Small intestine (tissue), 16 donors: ENCODE results near the gene OR4B1. TPM values are rescaled to one million over a fixed set of nuclear protein-coding genes. Genes with fewer than 3 reads are reported as not detected.
A peak's percentile ranks its signal among the peaks of the same experiment; 100 is the strongest.

Experiments used
- DNase-seq, 2 donors: peaks; one replicate each; pipeline versions ENCODE4 v3.0.0 to v3.0.0-alpha.2; 2013
- FAIRE-seq: peaks from 2 replicates; lab custom pipeline; 2012; peaks lifted over from hg19 to GRCh38; lab: Jason Lieb, UNC
- H3K27ac ChIP-seq, 3 donors: one replicate each; pipeline ENCODE4 v1.5.1; 2013; ENCODE audit warnings: low read length in 2 of 3, mild to moderate bottlenecking in 2 of 3, control low read depth in 1 of 3, inconsistent platforms in 1 of 3, low read depth in 1 of 3, moderate library complexity in 1 of 3
- H3K27me3 ChIP-seq, 3 donors: one replicate each; pipeline ENCODE4 v1.6.1; 2013; ENCODE audit warnings: low read length in 3 of 3, inconsistent platforms in 1 of 3; ENCODE audit not compliant: control insufficient read depth in 3 of 3, insufficient read depth in 3 of 3
- H3K36me3 ChIP-seq, 3 donors: one replicate each; pipeline ENCODE4 v1.6.1; 2013; ENCODE audit warnings: low read length in 3 of 3, inconsistent platforms in 1 of 3, low read depth in 1 of 3, mild to moderate bottlenecking in 1 of 3, moderate library complexity in 1 of 3; ENCODE audit not compliant: control insufficient read depth in 3 of 3, insufficient read depth in 2 of 3
- H3K4me1 ChIP-seq, 3 donors: one replicate each; pipeline ENCODE4 v1.6.1; 2013; ENCODE audit warnings: low read length in 2 of 3, inconsistent platforms in 1 of 3, low read depth in 1 of 3, mild to moderate bottlenecking in 1 of 3, moderate library complexity in 1 of 3; ENCODE audit not compliant: control insufficient read depth in 3 of 3, insufficient read depth in 2 of 3
- H3K4me3 ChIP-seq, 3 donors: one replicate each; pipeline ENCODE4 v1.5.1; 2013; ENCODE audit warnings: low read length in 3 of 3, control low read depth in 1 of 3, inconsistent platforms in 1 of 3, low read depth in 1 of 3, mild to moderate bottlenecking in 1 of 3, moderate library complexity in 1 of 3
- H3K9me3 ChIP-seq, 2 donors: one replicate each; pipeline ENCODE4 v1.6.1; 2013; ENCODE audit warnings: low read depth in 1 of 2, low read length in 1 of 2; ENCODE audit not compliant: control insufficient read depth in 2 of 2, insufficient read depth in 1 of 2
- WGBS, 3 donors: extraction: QIAGEN DNeasy Blood & Tissue Kit; methylation state at CpG; one replicate each; pipeline ENCODE4 v1.1.7; 2013; 5-methylcytosine and 5-hydroxymethylcytosine counted together
- long read RNA-seq, 10 donors: transcript quantifications; one replicate each; lab custom pipeline, GENCODE V29; 2026
- polyA plus RNA-seq, 4 donors: library from polyadenylated mRNA; stranded (reverse) in 3 of 4; unstranded in 1 of 4; fragments of 200-250 nt in 3 of 4; fragments of 120-200 nt in 1 of 4; gene quantifications; one replicate each; pipeline versions ENCODE4 v1.2.1 to v1.2.3, GENCODE V29; 2013
- donor health status: healthy with polysubstance abuse.
- donor health status: control.
- donor health status: control.
- donor health status: Bipolar disorder and iron deficiency.
- donor health status: healthy.

Gene OR4B1, protein sequence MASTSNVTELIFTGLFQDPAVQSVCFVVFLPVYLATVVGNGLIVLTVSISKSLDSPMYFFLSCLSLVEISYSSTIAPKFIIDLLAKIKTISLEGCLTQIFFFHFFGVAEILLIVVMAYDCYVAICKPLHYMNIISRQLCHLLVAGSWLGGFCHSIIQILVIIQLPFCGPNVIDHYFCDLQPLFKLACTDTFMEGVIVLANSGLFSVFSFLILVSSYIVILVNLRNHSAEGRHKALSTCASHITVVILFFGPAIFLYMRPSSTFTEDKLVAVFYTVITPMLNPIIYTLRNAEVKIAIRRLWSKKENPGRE
- not detected for polyA plus RNA-seq
- long read RNA-seq, donor 1, result 0 reads
- long read RNA-seq, donor 2, result 0 reads
- long read RNA-seq, donor 3, result 0 reads
- long read RNA-seq, donor 4, result 0 reads
- long read RNA-seq, donor 5, result 0 reads
- long read RNA-seq, donor 6, result 0 reads
- long read RNA-seq, donor 7, result 0 reads
- long read RNA-seq, donor 8, result 0 reads
- long read RNA-seq, donor 9, result 0 reads
- long read RNA-seq, donor 10, result 0 reads

DNA sequence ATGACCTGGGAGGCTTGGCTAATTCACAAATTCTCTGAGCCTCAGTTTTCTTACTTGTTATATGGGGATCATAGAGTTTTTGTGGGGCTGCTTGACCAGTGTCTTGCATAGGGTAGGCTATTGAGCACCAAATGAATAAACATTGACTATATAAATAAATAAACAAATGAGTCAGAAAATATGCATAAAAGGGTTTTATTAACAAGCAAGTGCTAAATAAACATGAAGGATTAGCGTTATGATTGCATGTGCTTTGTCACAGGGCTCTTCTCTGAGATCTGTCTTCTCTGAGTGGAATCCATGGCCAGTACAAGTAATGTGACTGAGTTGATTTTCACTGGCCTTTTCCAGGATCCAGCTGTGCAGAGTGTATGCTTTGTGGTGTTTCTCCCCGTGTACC is at the start of gene OR4B1:
Gene OR4B1, plus strand, starts transcription at position 301 of the 400 bp plus-strand sequence. Its CDS starts 0 bp downstream, at position 301.
- DNase-seq, result no peak
- 48 to 73% (median 61%) methylated on average over 2 of the region's 2 CpGs for WGBS, 3 donors
- Histone ChIP-seq H3K4me1 (no peaks in the 10 kb centered on the region), H3K9me3 (no peaks in the 10 kb centered on the region), H3K36me3 (no peaks in the 10 kb centered on the region), H3K27ac (no peak within 1 kb of the TSS), H3K4me3 (no peak within 1 kb of the TSS), H3K27me3 (no peaks in the 10 kb centered on the region)
- no peak for FAIRE-seq

DNA sequence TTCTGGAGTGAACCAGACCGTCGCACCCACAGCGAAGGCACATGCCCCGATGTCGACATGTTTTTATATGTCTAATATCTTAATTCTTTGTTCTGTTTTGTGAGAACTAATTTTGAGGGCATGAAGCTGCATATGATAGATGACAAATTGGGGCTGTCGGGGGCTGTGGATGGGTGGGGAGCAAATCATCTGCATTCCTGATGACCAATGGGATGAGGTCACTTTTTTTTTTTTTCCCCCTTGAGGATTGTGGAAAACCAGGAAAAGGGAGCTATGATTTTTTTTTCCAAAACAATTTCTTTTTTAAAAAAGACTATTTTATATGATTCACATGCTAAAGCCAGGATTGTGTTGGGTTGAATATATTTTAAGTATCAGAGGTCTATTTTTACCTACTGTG is 49.2 kb upstream of the OR4B1 start:
- Histone ChIP-seq H3K27ac (no peak overlapping the region), H3K36me3 (peaks cover 2 to 33% (median 19%) of the 10 kb centered on the region in 3 donors), H3K27me3 (no peaks in the 10 kb centered on the region), H3K4me3 (no peak overlapping the region), H3K9me3 (no peaks in the 10 kb centered on the region), H3K4me1 (peaks cover 0 to 7% (median 4%) of the 10 kb centered on the region in 3 donors)
- no peak for FAIRE-seq
- WGBS, 3 donors, result 91 to 97% (median 97%) methylated on average over 6 of the region's 6 CpGs
- DNase-seq, result no peak

DNA sequence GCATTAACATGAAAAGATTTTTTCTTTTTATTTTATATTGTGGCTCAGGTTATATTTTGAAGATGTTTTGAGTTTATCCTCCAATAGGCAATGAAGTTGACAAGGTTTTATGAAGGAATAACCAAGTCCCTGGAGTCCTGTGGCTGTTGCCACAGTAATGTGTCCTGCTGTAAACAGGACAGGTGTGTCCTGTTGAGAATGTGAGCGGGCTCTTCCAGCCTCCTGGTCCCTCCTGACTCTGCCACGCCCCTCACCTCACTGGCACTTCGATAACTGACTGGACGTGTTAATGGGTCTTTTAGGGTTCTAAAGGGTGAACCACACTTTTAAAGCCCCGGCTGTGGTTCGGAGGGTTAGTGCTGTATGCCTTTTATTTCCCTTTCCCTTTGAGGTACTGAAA is 47.8 kb upstream of the OR4B1 start:
- 87 to 88% (median 87%) methylated on average over 6 of the region's 6 CpGs for WGBS, 3 donors
- FAIRE-seq (no peak), DNase-seq (no peak)
- Histone ChIP-seq H3K4me3 (no peak overlapping the region), H3K36me3 (peaks cover 2 to 30% (median 11%) of the 10 kb centered on the region in 3 donors), H3K27ac (no peak overlapping the region), H3K27me3 (no peaks in the 10 kb centered on the region), H3K9me3 (no peaks in the 10 kb centered on the region), H3K4me1 (peaks cover 0 to 7% (median 4%) of the 10 kb centered on the region in 3 donors)

DNA sequence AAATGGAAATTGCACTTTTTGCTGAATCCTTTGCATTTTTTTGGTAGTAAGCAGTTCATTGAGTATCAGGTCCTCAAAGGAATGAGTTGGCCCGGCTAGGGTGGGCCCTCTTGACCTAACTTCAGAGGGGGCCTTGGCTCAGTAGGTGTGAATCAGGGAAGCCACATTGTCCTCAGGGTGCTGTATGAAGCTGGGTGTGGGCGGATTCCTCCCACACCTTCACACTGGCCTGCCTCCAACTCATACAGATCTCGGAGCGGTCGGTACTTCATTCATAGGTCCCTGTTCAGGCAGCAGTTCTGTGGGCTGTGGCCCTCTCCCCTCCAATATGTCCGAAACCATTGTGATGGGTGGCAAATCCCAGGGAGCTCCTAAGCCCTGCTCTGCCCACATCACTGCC is 47.4 kb upstream of the OR4B1 start:
- no peaks in the 10 kb centered on the region for H3K9me3 ChIP-seq
- H3K4me1 ChIP-seq, result peaks cover 0 to 4% (median 4%) of the 10 kb centered on the region in 3 donors
- DNase-seq (no peak), FAIRE-seq (no peak)
- WGBS, 3 donors, result 68 to 90% (median 88%) methylated on average over 6 of the region's 6 CpGs
- peaks cover 2 to 25% (median 9%) of the 10 kb centered on the region in 3 donors for H3K36me3 ChIP-seq
- H3K27me3 ChIP-seq, result no peaks in the 10 kb centered on the region
- no peak overlapping the region for H3K4me3 ChIP-seq
- peak overlapping the region in 2 of 3 donors; percentile 12 to 50 for H3K27ac ChIP-seq

DNA sequence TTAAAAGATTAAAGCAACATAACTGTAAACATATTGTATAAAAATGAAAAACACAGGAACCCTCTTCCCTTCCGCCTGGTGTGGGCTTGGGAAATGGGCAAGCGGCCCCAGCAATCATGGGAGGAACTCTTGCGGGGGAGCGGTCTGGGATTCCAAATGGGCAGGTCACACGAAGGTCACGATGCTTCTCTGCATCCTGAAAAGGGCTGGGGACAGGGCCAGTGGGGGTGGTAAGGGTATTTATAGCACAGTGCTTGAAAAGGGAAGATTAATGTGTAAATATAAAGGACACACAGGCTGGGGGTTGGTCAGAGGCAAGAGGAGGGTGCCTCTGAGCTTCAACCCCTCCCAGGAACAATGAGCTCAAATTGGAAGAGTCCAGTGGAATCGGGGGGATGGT is 46.9 kb upstream of the OR4B1 start:
- FAIRE-seq, result no peak
- peak in 1 of 2 donors; percentile 12 for DNase-seq
- WGBS, 3 donors, result 59 to 89% (median 82%) methylated on average over 7 of the region's 7 CpGs
- H3K27ac ChIP-seq, result peak overlapping the region in 1 of 3 donors; percentile 33
- H3K27me3 ChIP-seq, result no peaks in the 10 kb centered on the region
- peaks cover 2 to 21% (median 8%) of the 10 kb centered on the region in 3 donors for H3K36me3 ChIP-seq
- H3K4me1 ChIP-seq, result peaks cover 0 to 4% (median under 1%) of the 10 kb centered on the region in 3 donors
- H3K4me3 ChIP-seq, result no peak overlapping the region
- H3K9me3 ChIP-seq, result no peaks in the 10 kb centered on the region

DNA sequence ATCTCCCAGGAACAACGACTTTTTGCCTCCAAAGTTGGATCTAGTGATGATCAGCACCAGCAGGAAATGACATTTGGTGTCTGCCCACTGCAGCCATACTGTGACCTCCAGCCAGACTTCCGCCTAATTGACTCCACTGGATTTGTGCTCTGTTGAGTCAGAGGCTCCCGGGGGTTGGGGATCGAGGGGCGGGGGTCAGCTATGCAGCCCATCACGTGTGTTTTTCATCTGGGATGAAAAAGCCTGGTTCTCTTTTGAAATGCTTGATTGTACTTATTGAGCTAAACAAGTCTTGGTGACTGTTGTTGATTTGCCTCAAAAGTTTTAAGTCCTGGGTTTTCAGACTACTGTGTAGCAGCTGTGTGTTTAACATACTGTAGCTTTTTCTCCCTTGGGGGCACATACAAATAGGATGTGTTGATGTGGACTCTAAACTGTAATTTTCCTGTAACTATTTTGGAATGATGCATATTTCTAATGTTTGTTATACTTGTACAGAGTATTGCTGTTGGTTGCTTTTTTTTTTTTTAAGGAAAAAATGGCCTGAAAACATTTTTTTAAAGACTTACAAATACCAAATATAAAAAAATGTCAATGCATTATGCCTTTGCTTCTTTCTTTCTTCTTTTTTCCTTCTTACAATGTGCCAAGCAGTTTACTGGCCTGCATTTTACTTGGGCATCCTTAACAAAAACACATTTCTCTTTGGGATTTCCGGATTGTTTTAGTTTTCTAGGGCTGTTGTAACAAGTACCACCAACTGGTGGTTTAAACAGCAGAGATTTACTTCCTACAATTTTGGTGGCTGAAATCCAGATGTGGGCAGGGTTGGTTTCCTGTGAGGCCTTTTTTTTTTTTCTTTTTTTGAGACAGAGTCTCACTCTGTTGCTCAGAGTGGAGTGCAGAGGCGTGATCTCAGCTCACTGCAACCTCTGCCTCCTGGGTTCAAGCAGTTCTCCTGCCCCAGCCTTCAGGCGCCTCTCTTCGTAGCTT is 46.1 kb upstream of the OR4B1 start:
- no peak overlapping the region for H3K4me3 ChIP-seq
- FAIRE-seq (no peak), DNase-seq (no peak)
- peaks cover 2 to 20% (median 5%) of the 10 kb centered on the region in 3 donors for H3K36me3 ChIP-seq
- 61 to 86% (median 80%) methylated on average over 10 of the region's 10 CpGs for WGBS, 3 donors
- H3K4me1 ChIP-seq, result peaks cover 0 to 4% (median 0%) of the 10 kb centered on the region in 3 donors
- peak overlapping the region in 2 of 3 donors; percentile 33 to 50 for H3K27ac ChIP-seq
- no peaks in the 10 kb centered on the region for H3K27me3 ChIP-seq
- no peaks in the 10 kb centered on the region for H3K9me3 ChIP-seq

DNA sequence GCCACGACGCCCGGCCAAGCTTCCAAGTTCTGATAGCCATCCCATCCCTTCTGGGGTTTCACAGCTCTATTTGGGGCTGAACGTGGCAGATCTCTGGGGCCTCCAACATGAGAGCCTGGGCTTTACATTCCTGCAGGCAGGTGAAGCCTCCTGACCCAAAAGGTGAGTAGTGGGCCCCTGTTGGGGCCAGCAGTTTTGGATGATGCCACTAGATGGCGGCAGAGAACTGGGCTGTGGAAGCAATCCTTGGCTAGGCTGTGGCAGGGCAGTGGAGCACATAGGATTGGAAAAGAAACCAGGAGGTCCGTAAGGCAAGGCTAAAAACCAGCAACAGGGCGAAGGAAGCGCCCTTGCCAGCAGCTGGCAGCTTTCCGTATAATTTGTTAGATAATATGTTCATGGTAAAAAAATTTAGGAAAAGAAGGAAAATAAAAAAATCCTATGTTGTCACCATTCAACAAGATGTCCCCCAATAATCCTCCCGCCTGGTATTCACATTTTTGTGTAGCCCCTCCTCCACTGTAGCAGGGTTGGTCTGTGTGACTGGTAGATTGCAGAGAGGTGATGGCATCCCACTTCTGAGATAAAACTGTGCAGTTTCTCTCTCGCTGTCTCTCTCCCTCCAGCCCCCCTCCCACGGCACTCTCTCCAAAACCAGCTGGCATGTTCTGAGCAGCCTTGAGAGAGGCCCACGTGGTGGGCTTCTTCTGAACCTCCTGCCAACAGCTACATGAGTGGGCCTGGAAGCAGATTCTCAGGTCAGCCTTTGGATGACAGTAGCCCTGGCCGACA is 43.6 kb upstream of the OR4B1 start:
- DNase-seq (peak; percentile 56 to 66), FAIRE-seq (no peak)
- Histone ChIP-seq H3K4me3 (no peak overlapping the region), H3K27ac (no peak overlapping the region), H3K27me3 (no peaks in the 10 kb centered on the region), H3K36me3 (peaks cover 0 to 14% (median 0%) of the 10 kb centered on the region in 3 donors), H3K4me1 (peaks cover 0 to 4% (median 0%) of the 10 kb centered on the region in 3 donors), H3K9me3 (no peaks in the 10 kb centered on the region)
- WGBS, 3 donors, result 40 to 55% (median 42%) methylated on average over 14 of the region's 14 CpGs
